ENCODE results near the gene PLPPR1.

The PLPPR1 gene

GRCh38 chr9:101047848-101048397, 19.4 kb downstream of the PLPPR1 start:
- DNase-seq (ENCODE audit: low read depth, low spot score), result no peak

GRCh38 chr9:101050650-101051049, 22.1 kb downstream of the PLPPR1 start:
- no peak for DNase-seq (ENCODE audit: low read depth, low spot score)

GRCh38 chr9:101054657-101055056, 26.1 kb downstream of the PLPPR1 start:
- DNase-seq (ENCODE audit: low read depth, low spot score), result no peak

GRCh38 chr9:101055516-101055915, 27.0 kb downstream of the PLPPR1 start:
- DNase-seq (ENCODE audit: low read depth, low spot score), result no peak

- no peak for DNase-seq (ENCODE audit: low read depth, low spot score)
These were observed 34.2 kb downstream of the PLPPR1 start for GRCh38 chr9:101062686-101063085.

GRCh38 chr9:101063192-101063591, 34.7 kb downstream of the PLPPR1 start:
- no peak for DNase-seq (ENCODE audit: low read depth, low spot score)

GRCh38 chr9:101064206-101064605, 35.7 kb downstream of the PLPPR1 start:
- no peak for DNase-seq (ENCODE audit: low read depth, low spot score)

- no peak for DNase-seq (ENCODE audit: low read depth, low spot score)
These were observed 37.4 kb downstream of the PLPPR1 start for GRCh38 chr9:101065930-101066329.

- no peak for DNase-seq (ENCODE audit: low read depth, low spot score)
These were observed 40.2 kb downstream of the PLPPR1 start for GRCh38 chr9:101068696-101069095.

GRCh38 chr9:101072259-101072658, 43.7 kb downstream of the PLPPR1 start:
- DNase-seq (ENCODE audit: low read depth, low spot score), result no peak

- DNase-seq (ENCODE audit: low read depth, low spot score), result no peak
These were observed 44.6 kb downstream of the PLPPR1 start for GRCh38 chr9:101073122-101073521.

GRCh38 chr9:101081641-101082040, 53.1 kb downstream of the PLPPR1 start:
- no peak for DNase-seq (ENCODE audit: low read depth, low spot score)

GRCh38 chr9:101083448-101084202, 55.1 kb downstream of the PLPPR1 start:
- no peak for DNase-seq (ENCODE audit: low read depth, low spot score)

GRCh38 chr9:101087426-101087825, 58.9 kb downstream of the PLPPR1 start:
- DNase-seq (ENCODE audit: low read depth, low spot score), result no peak

- no peak for DNase-seq (ENCODE audit: low read depth, low spot score)
These were observed 64.4 kb downstream of the PLPPR1 start for GRCh38 chr9:101092922-101093321.

- DNase-seq (ENCODE audit: low read depth, low spot score), result no peak
These were observed 65.1 kb downstream of the PLPPR1 start for GRCh38 chr9:101093620-101094019.

GRCh38 chr9:101094686-101095085, 66.2 kb downstream of the PLPPR1 start:
- no peak for DNase-seq (ENCODE audit: low read depth, low spot score)

- DNase-seq (ENCODE audit: low read depth, low spot score), result no peak
These were observed 68.7 kb downstream of the PLPPR1 start for GRCh38 chr9:101097210-101097609.

- no peak for DNase-seq (ENCODE audit: low read depth, low spot score)
These were observed 69.9 kb downstream of the PLPPR1 start for GRCh38 chr9:101098392-101098791.

- no peak for DNase-seq (ENCODE audit: low read depth, low spot score)
These were observed 85.8 kb downstream of the PLPPR1 start for GRCh38 chr9:101114317-101114716.

- no peak for DNase-seq (ENCODE audit: low read depth, low spot score)
These were observed 86.6 kb downstream of the PLPPR1 start for GRCh38 chr9:101115102-101115501.

GRCh38 chr9:101117161-101117560, 88.6 kb downstream of the PLPPR1 start:
- DNase-seq (ENCODE audit: low read depth, low spot score), result no peak

- no peak for DNase-seq (ENCODE audit: low read depth, low spot score)
These were observed 90.8 kb downstream of the PLPPR1 start for GRCh38 chr9:101119206-101119819.

Measured in activated naive CD8-positive, alpha-beta T cell treated with anti-CD3 and anti-CD28 coated beads, Interleukin-2, amount 50 U/mL, for 16 hours (primary cell).